GM19467 (cell line): ENCODE measurements around the gene ABAT.

Experiments used
- ATAC-seq: cut with Tn5 transposase; IDR thresholded peaks from one replicate; pipeline ENCODE4 v1.9.1; 2021; ENCODE audit warnings: mild to moderate bottlenecking, moderate library complexity; ENCODE audit not compliant: unreplicated experiment

Gene ABAT

DNA sequence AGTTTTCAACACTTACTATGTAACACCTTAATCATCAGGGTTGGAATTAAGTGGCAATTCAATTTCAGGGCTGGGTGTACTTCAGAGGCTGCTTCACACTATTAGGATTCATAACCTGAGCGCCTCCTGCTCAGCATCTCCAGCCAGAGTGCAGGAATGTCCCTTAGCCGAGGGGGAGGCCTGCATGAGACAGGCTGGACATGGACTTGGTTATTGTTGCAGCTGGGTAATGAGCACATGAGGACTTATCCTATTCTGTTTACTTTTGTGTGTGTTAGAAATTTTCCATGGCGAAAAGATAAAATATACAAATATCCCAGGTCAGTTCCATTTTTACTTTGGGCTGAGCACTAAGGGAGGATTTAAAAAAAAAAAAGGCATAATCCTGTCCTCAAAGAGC is 133.6 kb downstream of the ABAT start:
- no peak for ATAC-seq

DNA sequence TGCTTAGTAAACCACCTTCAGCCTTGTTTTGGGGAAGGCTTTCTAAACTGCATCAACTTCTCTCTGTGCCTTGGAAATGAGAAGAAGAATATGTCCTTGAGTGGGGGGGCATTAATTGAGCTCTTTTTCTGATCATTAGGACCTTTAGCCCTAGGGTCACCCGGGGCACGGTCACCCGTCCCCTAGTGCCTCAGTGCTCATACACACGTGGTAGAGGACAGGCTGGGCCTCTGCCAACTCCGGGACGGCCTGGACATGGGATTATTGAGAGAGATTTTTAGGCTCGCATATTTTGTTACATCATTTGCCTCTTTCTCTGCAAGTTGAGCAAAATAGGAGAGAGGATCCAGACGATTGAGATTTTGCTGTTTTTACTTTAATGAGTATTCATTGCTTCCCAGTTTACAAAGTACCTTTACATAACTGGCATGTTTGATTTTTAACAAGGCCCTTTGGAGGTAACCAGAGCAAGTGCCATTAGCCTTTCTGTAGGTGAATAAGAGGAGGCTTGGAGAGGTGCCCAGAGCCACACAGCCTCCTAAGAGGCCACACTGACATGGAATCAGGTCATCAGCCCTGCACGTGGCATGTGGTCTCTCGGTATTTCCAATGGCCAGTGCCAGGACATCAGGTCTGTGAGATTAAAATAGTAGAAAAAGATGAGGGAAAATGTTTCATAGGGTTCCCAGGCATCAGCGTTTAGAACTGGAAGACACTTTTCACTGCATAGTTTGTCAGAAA is 134.4 kb downstream of the ABAT start:
- ATAC-seq = no peak

DNA sequence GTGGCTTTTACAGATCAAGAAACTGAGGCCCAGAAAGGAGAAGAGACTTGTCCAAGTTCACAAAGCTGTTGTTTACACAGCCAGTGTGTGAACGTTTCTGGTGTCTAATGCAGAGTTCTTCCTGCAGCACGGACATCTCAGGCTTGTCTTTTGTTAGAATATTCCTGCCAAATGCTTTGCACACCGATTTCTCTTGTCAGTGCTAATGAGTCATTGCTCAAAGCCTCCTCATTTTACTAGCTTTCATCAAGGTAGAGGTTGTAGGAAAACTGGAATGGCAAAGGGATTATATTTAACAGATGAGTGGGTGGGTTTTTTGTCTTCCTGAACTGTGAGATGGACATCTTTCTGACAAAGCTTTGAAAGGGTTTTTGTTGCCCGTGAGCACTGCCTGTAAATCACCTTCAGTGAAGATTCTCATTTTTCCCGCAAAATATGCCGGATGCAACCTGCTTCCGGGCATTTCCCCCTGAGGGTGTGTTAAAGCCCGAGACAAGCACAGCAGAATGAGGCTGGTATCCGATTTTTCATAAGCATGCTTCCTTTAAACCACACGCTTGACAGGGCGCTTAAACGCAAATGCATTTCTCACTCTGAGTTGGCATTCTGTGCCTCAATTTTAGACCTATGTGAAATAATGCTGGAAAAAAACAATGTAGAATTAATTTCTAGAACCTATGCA is 137.9 kb downstream of the ABAT start:
- ATAC-seq = no peak

DNA sequence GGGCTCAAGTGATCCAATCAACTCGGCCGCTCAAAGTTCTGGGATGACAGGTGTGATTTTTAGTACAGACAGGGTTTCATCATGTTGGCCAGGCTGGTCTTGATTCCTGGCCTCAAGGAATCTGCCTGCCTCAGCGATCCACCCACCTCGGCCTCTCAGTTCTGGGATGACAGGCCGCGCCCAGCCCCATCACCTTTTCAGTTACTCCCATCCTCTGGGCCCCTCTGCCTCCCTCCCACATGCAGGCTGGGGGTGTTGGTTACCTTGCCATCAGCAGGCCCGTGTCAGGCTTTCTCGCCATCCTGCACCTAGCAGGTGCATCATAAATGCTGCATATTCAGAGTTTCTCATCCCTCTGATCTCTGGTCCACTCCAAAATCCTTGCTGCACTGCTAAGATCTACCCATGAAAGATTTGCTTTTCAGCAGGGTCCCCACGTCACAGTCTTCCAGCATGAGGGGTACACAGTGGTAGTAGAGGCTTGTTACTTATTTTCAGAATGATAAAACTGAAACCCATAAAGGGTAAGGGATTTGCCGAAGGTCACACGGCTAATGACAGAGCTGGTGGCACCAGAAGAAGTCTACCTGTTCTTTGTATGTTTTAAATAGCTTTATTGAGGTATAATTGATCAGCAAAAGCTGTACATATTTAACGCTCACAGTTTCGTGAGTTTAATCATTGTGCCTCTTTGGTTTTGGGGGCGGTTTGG is 139.8 kb downstream of the ABAT start:
- ATAC-seq = no peak

DNA sequence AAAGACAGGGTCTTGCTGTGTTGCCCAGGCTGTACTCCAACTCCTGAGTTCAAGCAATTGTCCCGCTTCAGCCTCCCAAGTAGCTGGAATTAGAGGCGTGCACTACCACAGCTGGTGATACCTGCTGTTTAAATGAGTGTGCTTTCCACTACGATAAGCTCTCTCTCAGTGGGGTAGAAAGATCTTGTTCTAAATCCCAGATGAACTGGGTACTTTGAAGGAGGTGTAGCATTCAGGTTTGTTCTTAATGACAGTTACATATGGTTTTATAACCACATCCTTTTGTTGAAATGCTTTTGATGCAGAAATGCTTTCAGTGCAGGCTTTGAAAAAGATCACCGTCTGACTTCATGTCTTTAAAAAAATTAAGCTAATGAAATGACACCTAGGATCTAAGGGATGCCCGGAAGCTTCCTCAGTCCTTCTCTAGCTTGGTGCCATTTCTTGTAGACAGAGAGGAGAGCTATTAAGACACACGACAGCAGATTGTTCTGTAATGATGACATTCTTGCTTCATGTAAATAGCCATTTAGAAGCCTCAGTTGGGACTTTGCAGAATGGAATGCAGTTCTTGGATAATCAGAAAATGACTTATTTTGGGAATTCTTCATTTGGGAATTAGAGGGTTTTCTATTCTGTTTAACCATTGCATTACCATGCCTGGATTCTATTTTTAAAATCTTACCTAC is 142.7 kb downstream of the ABAT start:
- ATAC-seq = no peak

DNA sequence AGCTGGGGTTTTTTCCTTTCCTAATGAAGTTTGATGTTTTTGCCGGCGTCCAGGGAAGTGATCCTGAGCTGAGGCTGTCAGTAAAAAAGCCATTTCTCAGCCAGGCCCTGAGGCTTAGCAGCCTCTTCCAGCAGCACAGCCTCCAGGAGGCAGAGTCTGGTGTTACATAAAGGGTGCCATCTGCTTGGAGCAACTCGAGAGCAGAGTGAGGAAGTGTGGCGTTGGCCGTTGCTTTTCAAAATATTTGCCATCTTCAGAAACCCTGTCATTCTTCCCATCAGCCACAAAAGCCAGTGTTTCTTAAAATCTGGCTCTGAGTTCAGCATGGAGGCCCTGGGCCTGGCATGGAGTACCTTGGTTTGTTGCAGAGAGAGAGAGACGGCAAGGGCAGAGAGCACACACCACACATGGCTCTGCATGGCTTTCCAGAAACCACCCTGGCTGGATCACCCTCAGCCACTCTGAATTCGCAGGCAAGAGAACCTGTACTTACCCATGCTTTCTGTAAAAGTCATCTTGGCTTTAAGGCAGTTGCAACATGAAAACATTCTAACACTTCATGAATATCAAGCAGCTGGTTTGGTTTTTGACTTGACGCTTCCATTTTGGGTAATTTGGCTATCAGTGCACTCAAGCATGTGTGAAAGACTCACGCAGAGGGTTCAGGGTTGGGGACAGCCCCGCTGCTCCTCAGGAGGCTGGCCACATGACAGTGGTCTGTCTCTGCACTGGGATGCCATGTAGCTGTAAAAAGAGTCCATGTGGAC is 144.3 kb downstream of the ABAT start:
- ATAC-seq = peak; percentile 62

DNA sequence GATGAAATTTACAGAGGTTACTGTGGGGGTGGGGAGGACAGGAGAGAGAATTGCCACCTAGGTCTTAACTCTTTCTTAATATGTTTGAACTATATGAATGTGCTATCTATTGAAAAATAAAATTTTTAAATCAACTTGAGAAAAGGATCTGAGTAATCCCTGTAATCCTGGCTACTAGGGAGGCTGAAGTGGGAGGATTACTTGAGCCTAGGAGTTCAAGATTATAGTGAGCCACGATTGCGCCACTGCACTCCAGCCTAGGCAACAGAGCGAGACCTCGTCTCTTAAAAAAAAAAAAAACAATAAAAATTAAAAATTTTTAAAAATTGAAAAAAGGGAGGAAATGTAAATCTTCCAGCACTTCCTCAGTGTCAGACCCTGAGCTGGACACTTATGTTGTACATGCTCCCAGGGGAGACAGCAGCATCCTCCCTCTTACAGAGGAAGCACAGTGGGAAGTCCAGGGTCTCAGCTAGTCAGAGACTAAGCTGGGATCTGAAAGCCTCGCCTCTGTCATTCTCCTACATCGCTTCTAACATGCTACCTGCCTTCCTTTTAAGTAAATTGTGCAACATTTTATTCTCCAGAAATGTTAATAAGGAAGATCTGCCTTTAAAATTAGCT is 145.1 kb downstream of the ABAT start:
- no peak for ATAC-seq

DNA sequence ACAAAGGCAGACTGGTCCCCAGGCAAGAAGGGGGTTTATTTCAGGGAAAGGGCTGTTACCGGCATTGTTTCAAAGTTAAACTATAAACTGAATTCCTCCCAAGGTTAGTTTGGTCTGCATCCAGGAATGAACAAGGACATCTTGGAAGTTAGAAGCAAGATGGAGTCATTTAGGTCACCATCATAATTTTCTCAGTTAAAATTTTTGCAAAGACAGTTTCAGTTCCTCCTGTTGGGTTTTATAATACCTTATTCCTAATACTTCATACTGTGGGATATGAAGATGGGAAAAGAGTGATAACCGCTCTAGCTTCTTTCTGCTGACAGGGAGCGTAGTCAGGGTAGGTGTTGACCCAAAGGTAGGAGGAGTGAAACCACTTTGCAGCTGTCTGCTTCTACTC is 148.0 kb downstream of the ABAT start:
- ATAC-seq = no peak

DNA sequence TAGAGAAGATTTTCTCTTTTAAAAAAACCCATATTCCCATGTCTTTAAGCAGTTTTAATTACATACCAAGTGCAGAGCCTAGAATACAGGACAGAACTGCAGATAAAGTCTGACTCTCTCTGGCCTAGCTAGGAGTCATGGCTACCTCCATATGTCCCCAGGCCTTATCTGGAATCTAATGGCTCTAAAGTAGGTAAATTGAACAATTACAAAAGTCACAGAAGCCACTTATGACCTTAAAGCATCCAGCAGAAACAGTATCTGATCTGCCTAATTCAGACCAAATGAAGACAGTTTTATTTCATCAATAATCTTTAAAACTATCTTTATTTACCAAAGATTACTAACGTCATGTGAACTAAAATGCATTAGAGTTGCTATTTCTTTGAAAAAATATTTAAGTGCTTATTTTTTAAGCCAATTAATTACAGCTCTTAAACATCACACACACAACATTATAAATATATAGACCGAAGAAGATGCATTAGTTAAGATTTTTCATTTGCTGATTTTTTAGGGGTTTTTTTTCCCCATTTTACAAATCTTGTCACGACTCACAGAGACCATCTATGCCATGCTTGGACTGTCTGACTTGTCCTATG is 152.0 kb downstream of the ABAT start:
- ATAC-seq = no peak

DNA sequence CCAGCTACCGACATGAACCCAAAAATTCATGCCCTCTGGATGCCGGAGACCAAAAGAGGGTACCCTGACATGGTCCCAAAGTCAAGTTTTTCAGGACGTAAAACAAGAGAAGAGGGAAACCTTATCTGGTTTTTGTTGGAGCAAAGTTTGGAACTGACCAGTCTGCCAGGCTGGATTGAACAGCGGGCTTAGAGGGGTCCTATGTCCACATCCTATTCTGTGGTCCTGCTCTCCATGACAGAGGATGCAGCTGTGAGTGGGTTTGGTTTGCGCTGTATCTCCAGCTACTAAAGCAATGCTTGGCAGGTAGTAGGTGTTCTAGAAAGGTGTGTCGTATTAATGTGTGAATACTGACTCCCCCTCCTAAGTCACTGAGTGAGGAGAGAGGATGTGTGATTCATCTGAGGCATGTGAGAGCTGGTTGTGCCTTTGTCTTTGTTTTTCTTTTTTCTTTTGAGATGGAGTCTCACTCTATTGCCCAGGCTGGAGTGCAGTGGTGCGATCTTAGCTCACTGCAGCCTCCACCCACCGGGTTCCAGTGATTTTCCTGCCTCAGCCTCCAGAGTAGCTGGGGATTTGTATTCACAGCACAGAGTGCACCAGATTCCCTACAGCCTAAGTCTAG is 154.2 kb downstream of the ABAT start:
- no peak for ATAC-seq

DNA sequence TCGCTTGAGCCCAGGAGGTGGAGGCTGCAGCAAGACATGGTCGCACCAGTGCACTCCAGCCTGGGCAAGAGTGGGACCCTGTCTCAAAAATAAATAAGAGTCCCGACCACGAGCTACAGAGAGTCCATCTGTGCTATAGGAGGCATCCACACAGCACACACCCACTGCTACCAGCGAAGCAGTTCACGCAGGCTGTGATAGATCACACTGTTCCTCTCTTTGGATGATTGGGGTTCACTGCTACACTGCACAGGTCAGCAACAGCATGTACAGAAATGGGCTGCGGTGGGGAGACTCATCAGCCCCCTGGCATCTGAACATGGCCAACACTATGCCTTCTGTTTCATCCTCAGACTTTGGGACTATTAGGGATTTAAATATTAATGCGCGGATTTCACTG is 157.0 kb downstream of the ABAT start:
- ATAC-seq = no peak

DNA sequence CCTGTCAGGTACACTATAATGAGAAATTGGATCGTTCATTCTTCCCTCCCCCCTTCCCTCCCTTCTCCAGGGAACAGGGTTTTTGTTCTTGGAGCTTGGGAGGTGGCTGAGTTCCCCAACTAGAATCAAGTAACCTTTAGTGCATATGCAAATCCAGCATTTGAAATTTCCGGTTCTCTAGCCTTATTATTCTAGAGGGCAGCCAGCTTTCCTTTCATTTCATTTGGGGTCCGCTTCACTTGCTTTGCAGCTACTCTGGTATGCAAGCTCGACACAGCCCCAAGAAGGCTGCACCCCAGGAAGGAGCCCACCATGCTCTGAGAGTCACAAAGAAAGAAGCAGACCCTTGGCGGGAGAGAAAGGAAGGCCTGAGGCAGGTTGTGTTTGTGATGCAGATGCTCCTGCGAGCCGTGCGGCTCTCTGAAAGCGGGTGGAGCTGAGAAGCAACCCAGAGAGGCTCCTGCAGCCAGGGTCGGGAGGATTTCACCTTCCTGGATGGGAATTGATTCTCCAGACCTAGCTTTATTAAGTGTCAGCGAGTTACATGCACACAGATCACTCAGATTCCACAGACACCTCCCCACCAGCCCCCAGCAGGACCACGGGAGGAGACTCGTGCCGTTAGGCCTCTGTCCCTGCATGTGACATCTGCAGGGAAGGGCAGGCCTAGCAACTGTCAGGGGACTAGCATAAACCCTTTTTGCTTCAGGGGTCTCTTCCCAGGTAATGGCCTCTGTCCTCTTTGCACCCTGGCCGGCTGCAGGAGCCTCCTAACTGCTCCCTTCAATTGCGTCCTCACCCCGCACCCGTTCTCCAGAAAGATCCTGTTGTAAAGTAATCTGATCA is 157.7 kb downstream of the ABAT start:
- no peak for ATAC-seq

DNA sequence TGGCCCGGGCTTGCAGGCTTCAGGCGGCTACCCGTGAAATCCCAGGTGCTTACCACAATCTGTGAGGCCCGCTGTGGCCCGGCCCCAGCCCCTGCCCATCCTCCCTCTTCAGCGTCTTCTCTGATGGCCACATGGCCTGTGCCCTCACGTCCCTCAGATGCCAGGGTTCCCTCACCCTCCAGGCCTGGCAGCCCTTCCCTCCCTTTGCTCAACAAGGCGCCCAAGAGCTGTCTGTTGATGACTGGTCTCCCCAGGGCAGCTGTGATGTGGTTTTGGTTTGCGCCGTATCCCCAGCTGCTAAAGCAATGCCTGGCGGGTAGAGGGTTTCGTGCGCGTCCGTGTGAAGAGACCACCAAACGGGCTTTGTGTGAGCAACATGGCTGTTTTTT is 158.3 kb downstream of the ABAT start:
- ATAC-seq = no peak
